Stimulated activated CD4-positive, alpha-beta T cell treated with anti-CD3 and anti-CD28 coated beads, Interleukin-2, amount 100 ng/mL, for 4 hours (primary cell): ENCODE results near the gene OR2A42.
"Not testable (repeated sequence)": the region's sequence is repeated elsewhere in the genome, so short reads cannot be mapped to it uniquely, and the experiment has no call there.

Experiments used
- DNase-seq: peaks from one replicate; pipeline ENCODE4 v3.0.0-alpha.2; 2020; ENCODE audit warnings: low read depth

Gene OR2A42, protein sequence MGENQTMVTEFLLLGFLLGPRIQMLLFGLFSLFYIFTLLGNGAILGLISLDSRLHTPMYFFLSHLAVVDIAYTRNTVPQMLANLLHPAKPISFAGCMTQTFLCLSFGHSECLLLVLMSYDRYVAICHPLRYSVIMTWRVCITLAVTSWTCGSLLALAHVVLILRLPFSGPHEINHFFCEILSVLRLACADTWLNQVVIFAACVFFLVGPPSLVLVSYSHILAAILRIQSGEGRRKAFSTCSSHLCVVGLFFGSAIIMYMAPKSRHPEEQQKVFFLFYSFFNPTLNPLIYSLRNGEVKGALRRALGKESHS

DNA sequence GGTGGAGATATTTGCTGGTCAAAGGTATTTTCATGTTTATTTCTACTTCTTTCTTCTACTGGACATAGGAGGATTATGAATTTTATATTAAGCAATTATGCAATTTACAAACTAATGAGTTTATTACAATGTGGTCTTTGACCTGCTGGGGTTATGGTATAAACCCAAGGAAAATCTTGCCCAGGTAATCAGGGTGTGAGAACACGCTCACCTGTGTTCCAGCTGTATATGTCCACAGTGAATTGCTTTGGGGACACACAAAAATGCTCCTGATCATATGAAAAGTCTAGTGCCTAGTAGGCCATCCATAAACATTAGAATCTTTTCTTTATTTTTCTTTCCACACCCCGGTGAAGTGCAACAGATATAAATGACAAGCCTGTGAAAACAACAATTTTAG is at the start of gene OR2A42:
Gene OR2A42, minus strand, starts transcription at position 241 of the 400 bp plus-strand sequence. CDS start 6,762 bp downstream, outside the sequence.
- not testable (repeated sequence) for DNase-seq

DNA sequence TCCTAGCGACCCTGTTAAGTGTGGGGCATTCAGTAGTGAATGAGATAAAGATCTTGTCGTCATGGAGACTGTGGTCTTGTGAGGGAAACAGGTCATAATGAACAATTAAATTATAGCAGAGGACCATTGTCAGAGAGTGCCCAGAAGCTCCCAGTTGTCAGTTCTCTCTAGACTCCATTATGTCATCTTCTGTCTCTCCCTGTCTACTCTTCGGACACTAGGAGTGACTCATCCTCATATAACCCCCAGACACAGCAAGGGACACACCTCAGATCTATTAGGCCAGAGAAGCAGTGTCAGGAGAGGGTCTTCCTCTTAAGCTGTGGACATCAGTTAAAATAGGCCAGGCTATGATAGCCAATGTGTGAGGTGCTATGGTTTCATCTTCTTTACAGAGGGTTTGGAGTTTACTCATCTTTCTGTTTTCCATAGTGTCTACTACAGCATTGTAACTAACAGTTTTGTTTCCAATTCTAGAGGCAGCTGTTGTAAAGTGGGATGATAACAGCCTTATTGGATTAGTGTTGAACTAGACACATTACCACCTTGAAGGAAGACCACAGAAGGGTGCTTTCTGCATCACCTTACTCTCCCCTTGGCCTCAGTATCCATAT is 47.9 kb upstream of the OR2A42 start:
- not testable (repeated sequence) for DNase-seq

DNA sequence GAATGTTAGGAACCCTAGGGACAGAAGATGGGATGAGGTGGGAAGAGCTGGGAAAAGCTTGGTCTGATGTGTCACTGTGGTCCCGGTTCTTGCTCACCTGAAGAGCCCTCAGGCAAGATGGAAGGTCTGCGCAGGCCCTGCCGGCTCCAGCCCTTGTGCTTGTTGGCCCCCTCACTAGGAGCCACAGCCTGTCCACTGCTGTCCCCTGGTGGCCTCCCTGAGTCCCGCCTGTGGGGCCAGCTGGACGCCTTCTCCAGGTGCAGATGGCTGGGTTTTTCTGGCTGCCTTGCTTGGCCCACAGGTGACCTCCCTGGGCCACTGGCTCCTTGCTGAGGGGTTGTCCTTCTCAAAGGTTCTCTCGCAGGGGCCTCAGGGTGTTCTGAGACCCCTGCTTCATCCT is 44.3 kb upstream of the OR2A42 start:
- DNase-seq = not testable (repeated sequence)

DNA sequence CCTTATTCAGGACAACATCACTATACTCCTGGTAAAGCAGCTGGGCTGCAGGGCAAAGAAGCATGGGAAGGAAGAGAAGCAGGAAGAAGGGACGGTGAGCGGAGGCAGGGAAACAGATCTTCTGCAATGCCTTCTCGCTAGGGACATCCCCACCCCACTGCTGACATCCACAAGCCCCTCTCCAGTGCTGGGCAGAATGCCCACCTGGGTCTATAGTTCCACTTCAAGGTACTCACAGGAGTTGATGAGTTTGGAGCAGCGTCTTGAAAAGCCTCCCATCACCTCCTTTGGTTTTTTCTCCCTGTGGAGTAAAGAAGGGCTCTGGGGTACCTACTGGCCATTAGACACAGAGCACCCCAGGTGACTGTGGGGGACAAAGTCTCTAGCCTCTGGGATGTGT is 43.1 kb upstream of the OR2A42 start:
- DNase-seq = not testable (repeated sequence)

DNA sequence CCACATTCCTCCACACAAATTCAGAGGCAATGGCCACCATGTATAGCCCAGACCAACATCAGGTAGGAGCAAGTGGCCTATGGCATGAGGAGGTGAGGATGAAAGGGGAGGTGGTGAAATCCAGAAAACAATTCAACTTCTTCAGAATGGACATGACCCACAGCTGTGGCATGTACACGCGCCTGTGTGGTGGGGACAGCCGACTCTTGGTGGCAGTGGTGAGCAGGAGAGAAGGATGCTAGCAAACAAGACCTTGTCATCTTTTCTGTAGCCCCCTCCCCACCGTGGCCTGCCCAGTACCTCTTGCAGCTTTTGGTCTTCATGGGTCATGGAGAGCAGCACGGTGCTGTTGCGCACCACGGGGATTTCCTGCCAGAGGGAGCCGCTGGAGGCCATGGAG is 42.6 kb upstream of the OR2A42 start:
- DNase-seq = not testable (repeated sequence)

DNA sequence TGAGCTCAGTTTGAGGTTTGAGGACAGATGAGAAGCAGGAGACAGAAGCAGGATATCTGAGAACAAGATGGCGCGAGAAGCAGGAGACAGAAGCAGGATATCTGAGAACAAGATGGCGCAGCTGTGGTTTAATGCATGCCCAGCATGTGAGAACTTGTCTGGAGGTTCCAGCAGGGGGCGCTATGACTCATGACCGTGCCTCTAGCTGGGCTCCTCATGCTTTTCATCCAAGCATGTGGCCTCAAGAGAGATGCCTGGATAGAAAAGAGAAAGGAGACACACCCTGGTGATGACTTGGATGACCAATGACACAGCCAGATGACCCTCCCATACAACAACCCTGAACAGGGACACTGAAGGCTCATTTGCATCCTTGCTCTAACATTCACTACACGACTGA is 40.6 kb upstream of the OR2A42 start:
- not testable (repeated sequence) for DNase-seq

DNA sequence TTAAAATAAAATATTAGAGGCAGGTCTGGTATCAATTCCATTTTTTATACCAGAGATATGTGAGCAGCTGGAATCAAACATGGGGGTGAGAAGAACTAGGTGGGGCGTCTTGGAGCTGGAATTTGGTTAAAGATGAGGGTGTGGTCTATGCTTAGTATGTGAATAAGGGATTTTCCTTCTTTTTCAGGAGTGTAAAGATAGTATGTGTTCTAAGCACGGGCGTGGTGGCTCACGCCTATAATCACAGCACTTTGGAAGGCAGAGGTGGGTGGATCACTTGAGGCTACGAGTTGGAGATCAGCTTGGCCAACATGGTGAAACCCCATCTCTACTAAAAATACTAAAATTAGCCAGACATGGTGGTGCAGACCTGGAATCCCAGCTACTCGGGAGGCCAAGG is 35.9 kb upstream of the OR2A42 start:
- DNase-seq = not testable (repeated sequence)

DNA sequence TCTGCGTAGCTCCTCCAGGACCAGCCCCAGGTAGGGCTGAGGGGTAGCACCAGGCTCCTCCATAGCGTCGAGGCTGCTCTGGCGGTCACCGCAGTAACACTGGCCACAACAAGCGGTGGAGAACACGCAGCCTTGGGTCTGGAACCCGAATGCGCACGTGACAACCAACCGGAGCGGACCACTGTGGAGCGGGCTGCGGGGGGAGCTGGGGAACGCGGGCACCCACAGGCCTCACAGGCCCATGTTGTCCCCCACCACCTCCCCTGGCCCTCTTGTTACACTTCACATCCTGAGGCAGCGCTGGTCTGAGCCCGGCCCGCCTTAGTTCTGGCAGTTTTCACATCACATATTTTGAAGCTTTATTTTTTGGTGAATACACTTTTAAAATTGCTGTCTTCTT is 29.8 kb upstream of the OR2A42 start, which contains the start of gene CTAGE8:
Gene CTAGE8, minus strand, starts transcription at position 101 of the 400 bp plus-strand sequence. Its CDS starts 38 bp downstream, at position 63.
- not testable (repeated sequence) for DNase-seq

DNA sequence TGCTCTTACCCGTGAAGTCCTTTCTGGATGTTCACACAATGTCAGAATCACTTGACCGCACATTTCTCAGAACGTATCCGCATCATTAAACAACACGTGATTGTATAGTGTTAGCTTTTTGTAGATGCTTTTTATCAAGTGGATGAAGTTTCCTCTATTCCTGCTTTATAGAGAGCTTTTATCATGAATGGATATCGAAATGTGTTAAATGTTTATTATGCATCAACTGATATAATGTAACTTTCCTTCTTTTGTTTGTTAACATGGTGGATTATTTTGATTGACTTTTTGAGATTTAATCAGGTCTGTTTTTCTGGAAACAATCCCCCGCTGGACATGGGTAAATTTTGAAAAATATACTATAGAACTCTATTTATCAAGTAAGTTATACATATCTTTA is 25.3 kb upstream of the OR2A42 start, which contains the start of gene OR2A7:
Gene OR2A7, minus strand, starts transcription at position 101 of the 400 bp plus-strand sequence. CDS start 5,164 bp downstream, outside the sequence.
- not testable (repeated sequence) for DNase-seq

DNA sequence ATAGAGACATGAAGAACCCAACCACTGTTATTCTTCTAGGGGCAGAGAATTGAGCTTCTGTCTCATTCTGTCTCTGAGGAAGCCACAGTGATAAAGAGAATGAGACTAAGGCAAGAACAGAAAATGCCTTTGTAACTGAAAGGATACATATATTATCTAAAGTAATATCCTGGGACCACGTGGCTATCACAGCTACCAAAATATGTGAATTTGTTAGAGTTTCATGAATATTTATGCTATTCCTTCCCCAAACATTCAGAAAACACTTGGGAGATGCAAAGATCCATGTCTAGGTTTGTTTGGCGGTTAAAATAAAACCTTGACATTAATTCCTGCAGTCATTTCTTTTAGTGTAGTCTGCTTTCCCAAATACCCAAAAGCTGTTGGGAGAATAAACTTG is 22.7 kb upstream of the OR2A42 start:
- not testable (repeated sequence) for DNase-seq

DNA sequence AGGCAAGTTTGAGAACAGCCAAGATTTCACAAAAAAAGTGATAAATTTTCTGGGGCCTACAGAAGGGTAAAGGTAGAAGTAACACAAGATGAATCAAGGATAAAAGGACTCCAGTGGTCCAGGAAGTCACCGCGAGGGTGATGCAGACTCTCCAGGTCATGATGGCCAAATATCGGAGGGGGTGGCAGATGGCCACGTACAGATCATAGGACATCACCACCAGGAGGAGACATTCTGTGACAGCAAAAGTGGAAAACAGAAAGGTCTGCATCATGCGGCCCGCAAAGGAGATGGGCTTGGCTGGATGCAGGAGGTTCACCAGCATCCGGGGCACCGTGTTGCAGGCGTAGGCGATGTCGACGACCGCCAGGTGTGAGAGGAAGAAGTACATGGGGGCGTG is 19.7 kb upstream of the OR2A42 start:
- DNase-seq = not testable (repeated sequence)

DNA sequence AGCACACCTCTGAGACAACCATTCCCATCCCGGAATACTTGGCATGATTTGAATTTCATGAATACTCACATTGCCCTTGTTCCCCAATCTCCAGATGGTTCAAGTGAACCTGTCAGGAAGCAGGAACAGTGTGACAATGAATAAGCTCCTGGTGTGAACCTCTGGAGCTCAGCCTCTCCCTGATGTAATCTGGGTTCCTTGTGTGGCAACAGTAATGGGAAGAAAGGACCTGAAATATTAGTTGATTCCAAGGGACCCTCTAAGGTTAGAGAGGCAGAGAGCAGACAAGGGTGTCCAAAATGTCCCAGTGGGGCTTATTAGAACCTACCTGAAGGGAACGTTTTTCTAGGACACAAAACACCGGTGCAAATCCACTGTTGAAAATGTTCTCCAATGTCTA is 16.7 kb upstream of the OR2A42 start:
- no peak for DNase-seq

DNA sequence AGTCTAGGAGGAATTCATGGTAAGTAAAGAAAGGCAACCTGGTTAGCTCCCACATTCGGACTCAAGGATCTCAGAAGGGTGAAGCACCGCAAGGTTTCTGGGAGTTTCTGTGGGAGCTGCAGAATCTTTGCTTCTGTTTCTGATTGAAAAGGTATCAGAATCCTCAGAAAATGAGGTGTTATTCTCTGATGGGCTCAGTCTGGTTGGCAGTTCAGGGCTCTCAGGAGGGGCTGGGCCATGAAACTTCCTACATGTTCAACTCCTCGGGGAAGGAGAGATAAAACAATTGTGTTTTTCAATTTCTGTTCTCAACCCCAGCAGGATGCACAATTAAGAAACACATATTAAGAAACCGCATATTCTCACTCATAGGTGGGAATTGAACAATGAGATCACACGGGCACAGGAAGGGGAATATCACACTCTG is 16.1 kb upstream of the OR2A42 start:
- DNase-seq = no peak

DNA sequence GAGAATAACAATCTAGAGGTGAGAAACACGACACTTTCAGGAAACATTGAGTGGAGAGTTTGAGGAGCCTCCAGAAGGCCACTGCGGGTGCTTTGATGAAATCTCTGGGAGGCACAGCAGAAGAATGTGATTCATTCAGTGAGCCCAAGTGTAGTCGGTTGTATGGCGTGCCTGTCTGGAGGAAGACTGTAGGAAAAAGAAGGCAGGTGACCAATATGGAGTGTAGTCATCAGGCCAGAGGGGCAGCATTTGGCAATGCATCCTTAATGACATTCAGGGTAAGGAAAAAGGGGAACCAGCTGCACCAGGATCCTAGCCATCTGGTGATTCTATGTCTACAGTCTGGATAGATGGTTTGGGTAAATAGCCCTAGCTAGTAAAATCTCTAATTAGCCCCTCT is 12.9 kb upstream of the OR2A42 start:
- DNase-seq = not testable (repeated sequence)

DNA sequence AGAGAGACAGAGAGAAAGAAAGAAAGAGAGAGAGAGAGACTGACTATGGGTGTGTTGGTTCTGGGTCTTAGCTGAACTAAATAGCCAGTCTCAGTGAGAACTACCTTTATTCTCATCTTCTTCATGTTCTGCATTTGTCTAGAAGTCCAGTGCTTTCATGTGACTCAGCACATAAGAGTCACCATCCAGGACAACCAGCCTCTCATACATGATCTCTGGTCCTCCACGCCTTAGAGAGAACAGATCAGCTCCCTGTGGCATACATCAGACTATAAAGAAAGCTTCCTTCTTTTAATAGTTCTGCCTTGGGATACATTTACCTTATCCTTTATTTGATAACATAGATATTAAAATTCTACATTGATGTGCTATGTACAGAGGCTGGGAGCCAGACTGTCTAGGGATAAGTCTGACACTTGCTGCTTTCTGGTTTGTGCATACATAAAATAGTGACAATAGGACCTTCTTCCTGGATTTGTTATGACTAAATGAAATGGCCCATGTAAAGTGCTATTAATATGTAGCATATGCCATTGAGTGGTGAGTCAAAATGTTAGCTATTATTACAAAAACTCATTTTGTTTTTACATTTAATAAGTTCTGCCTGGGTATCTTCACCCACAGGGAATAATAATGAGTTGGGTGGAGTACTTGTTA is 8.4 kb upstream of the OR2A42 start:
- not testable (repeated sequence) for DNase-seq

DNA sequence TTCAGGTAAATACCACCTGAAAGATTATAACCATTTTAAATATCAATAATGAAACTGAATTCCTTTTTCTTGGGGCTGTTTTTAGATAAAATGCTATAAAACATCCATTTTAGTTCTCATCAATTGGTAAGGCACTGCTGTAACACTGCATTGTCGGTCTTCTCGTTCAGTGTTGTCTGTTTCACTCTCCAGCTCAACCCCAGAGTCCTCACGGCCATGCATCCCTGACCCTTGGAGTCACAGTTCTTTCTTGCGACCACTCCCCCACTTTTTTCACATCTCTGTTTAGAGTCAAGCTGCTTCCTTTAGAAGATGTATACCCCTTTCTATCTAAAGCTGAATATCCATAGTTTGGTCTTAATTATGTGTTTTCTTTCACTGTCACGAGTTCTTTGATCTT is 7.6 kb upstream of the OR2A42 start:
- not testable (repeated sequence) for DNase-seq

DNA sequence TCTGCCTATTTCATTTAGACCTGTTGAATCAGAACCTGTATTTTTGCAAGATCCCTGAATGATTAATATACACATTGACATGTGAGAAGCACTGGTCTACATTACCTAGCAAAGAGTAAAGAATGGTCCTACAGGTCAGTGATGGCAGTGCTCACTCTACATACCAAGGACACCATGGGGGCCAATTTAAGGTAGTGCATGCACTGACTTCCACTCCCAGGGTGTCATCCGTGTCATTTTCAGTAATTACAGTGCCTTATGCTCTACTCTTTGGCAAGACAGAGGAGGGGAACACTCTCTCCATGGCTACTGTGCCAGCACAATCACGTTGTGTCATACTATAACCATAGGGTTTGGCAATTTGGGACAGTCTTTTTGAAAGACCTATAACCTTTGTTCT is 6.0 kb upstream of the OR2A42 start:
- not testable (repeated sequence) for DNase-seq

DNA sequence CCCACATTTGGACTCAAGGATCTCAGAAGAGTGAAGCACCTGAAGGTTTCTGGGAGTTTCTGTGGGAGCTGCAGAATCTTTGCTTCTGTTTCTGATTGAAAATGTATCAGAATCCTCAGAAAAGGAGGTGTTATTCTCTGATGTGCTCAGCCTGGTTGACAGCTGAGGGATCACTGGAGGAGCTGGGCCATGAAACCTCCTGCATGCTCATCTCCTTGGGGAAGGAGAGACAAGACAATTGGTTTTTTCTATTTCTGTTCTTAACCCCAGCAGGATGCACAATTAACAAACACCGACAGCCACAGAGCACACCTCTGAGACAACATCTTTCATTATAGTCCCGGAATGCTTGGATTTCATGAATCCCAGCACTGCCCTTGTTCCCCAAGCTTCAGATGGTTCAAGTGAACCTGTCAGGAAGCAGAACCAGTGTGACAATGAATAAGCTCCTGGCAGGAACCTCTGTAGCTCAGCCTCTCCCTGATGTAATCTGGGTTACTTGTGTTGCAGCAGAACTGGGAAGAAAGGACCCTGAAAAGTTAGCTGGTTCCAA is 799 bp downstream of the OR2A42 start:
- not testable (repeated sequence) for DNase-seq

DNA sequence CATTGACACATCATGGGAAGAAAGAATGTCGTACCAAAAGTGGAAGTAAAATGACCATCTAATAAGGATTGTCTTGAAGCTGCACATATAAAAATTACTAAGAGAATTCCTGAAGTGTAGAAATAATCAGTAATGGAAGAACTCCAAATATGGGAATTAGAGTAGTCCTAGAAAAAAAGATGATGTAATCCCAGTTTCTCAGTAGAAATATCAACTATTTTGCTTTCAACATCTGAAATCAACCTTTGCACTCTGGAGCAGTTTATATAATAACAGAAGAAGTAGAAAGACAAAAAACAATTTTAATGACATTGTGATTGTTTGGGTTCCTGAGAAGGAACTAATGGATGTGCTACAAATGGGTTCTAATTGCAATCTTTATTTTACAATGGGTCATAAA is 6.4 kb downstream of the OR2A42 start:
- not testable (repeated sequence) for DNase-seq

DNA sequence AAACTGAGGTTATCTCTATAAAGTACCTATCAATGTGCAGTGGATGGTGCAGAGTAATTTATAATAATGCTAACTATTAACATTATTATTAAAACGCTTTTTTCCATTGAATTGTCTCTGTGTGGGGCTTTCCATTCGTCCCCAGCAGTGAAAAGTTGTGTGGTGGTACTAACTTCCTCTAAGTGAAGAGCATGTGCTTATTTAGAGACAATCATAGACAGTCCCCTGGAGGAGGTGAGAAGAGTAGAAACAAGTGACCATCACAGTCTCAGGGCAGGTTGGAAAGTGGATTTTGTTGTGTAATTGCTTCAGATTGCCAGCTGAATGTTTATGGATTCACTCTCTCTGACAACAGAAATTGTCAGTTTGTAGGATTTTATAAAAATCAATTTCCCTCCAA is 8.4 kb downstream of the OR2A42 start:
- DNase-seq = not testable (repeated sequence)

DNA sequence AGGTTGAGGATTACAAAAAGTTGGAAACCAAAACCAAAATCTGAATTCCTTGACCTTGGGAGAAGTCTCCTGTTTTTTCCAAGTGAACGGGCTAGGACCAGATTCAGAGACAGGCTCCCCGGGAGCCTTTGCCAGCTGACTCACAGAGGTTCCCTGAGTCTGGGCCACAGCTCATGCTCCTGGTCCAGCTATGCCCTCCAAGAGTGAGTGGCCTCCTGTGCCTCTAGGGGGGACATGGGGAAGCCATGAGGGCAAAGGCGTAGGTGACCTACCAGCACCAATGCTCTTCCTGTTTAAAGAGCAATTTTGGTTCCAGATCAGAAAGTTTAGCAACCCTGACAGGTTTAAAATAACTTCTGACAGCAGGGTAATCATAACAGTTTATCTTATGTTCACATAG is 10.6 kb downstream of the OR2A42 start:
- DNase-seq = not testable (repeated sequence)

DNA sequence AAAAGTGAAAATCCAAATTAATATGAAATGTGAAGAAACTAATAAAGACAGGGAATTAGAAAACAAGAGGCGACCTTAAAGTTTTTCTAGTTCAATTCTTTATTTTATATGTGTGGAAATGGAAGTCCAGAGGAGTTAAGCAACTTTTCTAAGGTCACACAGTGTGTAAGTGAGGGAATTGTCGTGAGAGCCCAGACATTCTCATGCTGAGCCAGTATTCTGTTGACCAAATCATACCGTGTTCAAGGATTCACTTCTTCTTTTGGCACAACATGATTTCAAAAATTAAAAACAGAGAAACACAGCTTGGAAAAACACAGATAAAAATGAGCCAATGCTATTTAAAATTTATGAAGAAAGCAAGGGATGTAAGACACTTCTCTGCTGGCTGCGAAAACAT is 12.5 kb downstream of the OR2A42 start:
- not testable (repeated sequence) for DNase-seq
